Esophagus muscularis mucosa (tissue), 4 donors: ENCODE results near the gene COBL. TPM values are rescaled to one million over a fixed set of nuclear protein-coding genes. Genes with fewer than 3 reads are reported as not detected.
A peak's percentile ranks its signal among the peaks of the same experiment; 100 is the strongest.

ENCODE experiments used
- DNase-seq: peaks from one replicate; pipeline ENCODE4 v3.0.0-alpha.2; 2017; ENCODE audit errors: extremely low spot score
- H3K27ac ChIP-seq, 4 donors: fragments of 200-600 bp; sonication (generic); replicated peaks in 1 of 4; 1 replicate in 3 of 4; 2 replicates in 1 of 4; pipeline ENCODE4 v1.5.1; 2016 to 2019; ENCODE audit warnings: mild to moderate bottlenecking in 1 of 4
- H3K27me3 ChIP-seq, 4 donors: fragments of 200-600 bp; sonication (generic); one replicate each; pipeline versions ENCODE4 v1.5.1 to v1.6.0; 2016 to 2019
- H3K36me3 ChIP-seq, 4 donors: fragments of 200-600 bp; sonication (generic); one replicate each; pipeline ENCODE4 v1.5.1; 2016 to 2019
- H3K4me1 ChIP-seq, 4 donors: fragments of 200-600 bp; sonication (generic); one replicate each; pipeline ENCODE4 v1.5.1; 2016 to 2019
- H3K4me3 ChIP-seq, 4 donors: fragments of 200-600 bp; sonication (generic); 1 replicate in 2 of 4; 2 replicates in 2 of 4; pipeline ENCODE4 v1.5.1; 2016 to 2019; ENCODE audit warnings: mild to moderate bottlenecking in 4 of 4, moderate library complexity in 1 of 4
- H3K9me3 ChIP-seq, 4 donors: fragments of 200-600 bp; sonication (generic); 1 replicate in 3 of 4; 2 replicates in 1 of 4; pipeline ENCODE4 v1.5.1; 2016 to 2019
- CTCF ChIP-seq, 3 experiments: fragments of 200-600 bp in 2 of 3; fragments of 450-650 bp in 1 of 3; sonication (generic) in 2 of 3; IDR thresholded peaks; one replicate each; pipeline ENCODE4 v1.5.1; 2017 to 2019; ENCODE audit warnings: antibody characterized with exemption in 3 of 3, mild to moderate bottlenecking in 2 of 3, moderate library complexity in 1 of 3
- EP300 ChIP-seq: sonication (generic); formaldehyde crosslinking; IDR thresholded peaks from one replicate; pipeline ENCODE4 v1.6.1; 2017; ENCODE audit warnings: antibody characterized with exemption
- POLR2A ChIP-seq: fragments of 450-650 bp; IDR thresholded peaks from one replicate; pipeline ENCODE4 v1.6.1; 2017; ENCODE audit warnings: antibody characterized with exemption, moderate library complexity, mild to moderate bottlenecking, low read depth
- POLR2AphosphoS5 ChIP-seq, 2 donors: sonication (generic); formaldehyde crosslinking; IDR thresholded peaks; one replicate each; pipeline ENCODE4 v1.6.1; 2017; ENCODE audit warnings: antibody characterized with exemption in 2 of 2
- WGBS: methylation state at CpG from one replicate; pipeline ENCODE4 v1.1.5; 2018; 5-methylcytosine and 5-hydroxymethylcytosine counted together
- intact Hi-C: fragments of 100-400 bp; cut with DNase I; formaldehyde crosslinking; loops from one replicate; pipeline ENCODE4 v1.15.1; 2023
- total RNA-seq, 4 donors: library from RNA; depleted of rRNA; stranded (reverse); fragments of >200 nt; gene quantifications; one replicate each; pipeline versions ENCODE4 v1.1.0 to v1.2.1, GENCODE V29; 2016

COBL gene
- total RNA-seq, 4 donors from 2014 or later, result 29.8 to 51.4 (median 45.9) TPM

- Histone ChIP-seq H3K36me3 (no peaks in the 10 kb centered on the region), H3K4me3 (no peak overlapping the region), H3K4me1 (peaks cover 6 to 18% (median 15%) of the 10 kb centered on the region in 4 donors), H3K9me3 (no peaks in the 10 kb centered on the region), H3K27ac (peak overlapping the region in 1 of 4 donors; percentile 2), H3K27me3 (no peaks in the 10 kb centered on the region)
- DNase-seq, result no peak
- intact Hi-C loops, result loop anchor here (2.0 to 10.0 kb wide), 3 partner anchors 692 to 1066 kb away; partner anchors contain the start of gene ZPBP
- WGBS, result 69% methylated on average over 6 of the region's 6 CpGs
- TF ChIP-seq POLR2AphosphoS5 (IDR thresholded peaks at IDR 0.05) (no peak), CTCF (IDR thresholded peaks at IDR 0.05) (no peak), POLR2A (no peak)
These were observed 156.2 kb downstream of the COBL start for GRCh38 chr7:51160411-51160810.

- no peak overlapping the region for H3K27ac ChIP-seq
- H3K9me3 ChIP-seq, result no peaks in the 10 kb centered on the region
- WGBS, result 80% methylated on average over 31 of the region's 36 CpGs
- no peaks in the 10 kb centered on the region for H3K27me3 ChIP-seq
- TF ChIP-seq POLR2AphosphoS5 (IDR thresholded peaks at IDR 0.05) (no peak), EP300 (no peak), POLR2A (no peak), CTCF (IDR thresholded peaks at IDR 0.05) (no peak)
- intact Hi-C loops, result loop anchor here (10.0 kb wide), 1 partner anchor 564 kb away; no protein-coding TSS in a partner anchor
- DNase-seq, result no peak
- H3K4me1 ChIP-seq, result peaks cover 6 to 18% (median 15%) of the 10 kb centered on the region in 4 donors
- H3K36me3 ChIP-seq, result no peaks in the 10 kb centered on the region
- no peak overlapping the region for H3K4me3 ChIP-seq
These were observed 157.7 kb downstream of the COBL start for GRCh38 chr7:51158742-51159445.

- 60% methylated on average over 8 of the region's 8 CpGs for WGBS
- Histone ChIP-seq H3K27me3 (no peaks in the 10 kb centered on the region), H3K9me3 (no peaks in the 10 kb centered on the region), H3K36me3 (no peaks in the 10 kb centered on the region), H3K4me3 (no peak overlapping the region), H3K27ac (no peak overlapping the region), H3K4me1 (peaks cover 6 to 17% (median 15%) of the 10 kb centered on the region in 4 donors)
- intact Hi-C loops, result loop anchor here (10.0 kb wide), 1 partner anchor 563 kb away; no protein-coding TSS in a partner anchor
- no peak for DNase-seq
- no peak for TF ChIP-seq EP300
- TF ChIP-seq POLR2AphosphoS5 (IDR thresholded peaks at IDR 0.05), result no peak
- TF ChIP-seq CTCF (IDR thresholded peaks at IDR 0.05), result no peak
- no peak for TF ChIP-seq POLR2A
These were observed 158.4 kb downstream of the COBL start for GRCh38 chr7:51158211-51158610.

- Histone ChIP-seq H3K36me3 (no peaks in the 10 kb centered on the region), H3K4me3 (no peak overlapping the region), H3K9me3 (no peaks in the 10 kb centered on the region), H3K27me3 (no peaks in the 10 kb centered on the region), H3K4me1 (peaks cover 0 to 8% (median 7%) of the 10 kb centered on the region in 4 donors), H3K27ac (no peak overlapping the region)
- intact Hi-C loops, result loop anchor here (10.0 kb wide), 1 partner anchor 559 kb away; no protein-coding TSS in a partner anchor
- 76% methylated on average over 4 of the region's 4 CpGs for WGBS
- DNase-seq, result no peak
- TF ChIP-seq EP300 (no peak), POLR2A (no peak), CTCF (IDR thresholded peaks at IDR 0.05) (no peak), POLR2AphosphoS5 (IDR thresholded peaks at IDR 0.05) (no peak)
These were observed 162.4 kb downstream of the COBL start for GRCh38 chr7:51154201-51154600.
